Measurements from ENCODE around the gene SRPRA.

Gene SRPRA

DNA sequence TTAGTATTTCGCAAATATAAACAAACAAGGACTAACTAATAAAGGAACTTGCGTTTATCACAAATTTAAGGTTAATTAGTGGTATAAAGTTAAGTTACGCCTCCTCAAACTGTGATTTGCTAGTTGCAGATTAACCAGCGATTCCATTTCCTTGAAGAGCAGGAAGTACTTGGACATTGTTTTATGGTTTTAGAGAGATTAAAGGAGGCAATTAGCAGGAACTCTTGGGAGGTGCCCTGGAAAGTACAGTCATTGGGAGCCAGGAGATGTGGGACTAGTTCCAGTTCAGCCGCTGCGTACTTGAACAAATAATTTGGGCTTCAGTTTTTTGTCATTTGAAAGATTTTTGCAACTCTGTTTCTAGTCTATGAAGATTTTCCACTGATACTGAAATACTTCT is 53.9 kb downstream of the SRPRA start:
- H3K27ac ChIP-seq (ENCODE audit: low read depth, low read length): no peak overlapping the region

DNA sequence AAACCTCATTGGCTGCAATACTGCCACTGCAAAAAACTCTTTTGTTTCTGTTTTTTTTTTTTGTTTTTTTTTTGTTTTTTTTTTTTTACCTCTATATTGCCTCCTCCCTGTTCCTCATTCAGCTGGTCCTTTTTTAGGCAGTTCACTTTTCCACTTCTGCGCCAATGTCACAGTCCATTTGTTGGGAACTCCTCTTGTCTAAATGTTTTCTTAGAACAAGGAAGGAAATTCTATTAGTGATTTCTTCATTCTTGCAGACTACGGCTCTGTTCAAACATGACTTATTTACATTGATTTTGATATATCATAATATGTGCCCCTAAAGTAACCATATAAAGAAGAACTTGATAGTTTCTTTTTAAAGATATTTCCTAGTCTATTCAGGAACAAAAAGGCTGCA is 54.3 kb downstream of the SRPRA start:
- H3K27me3 ChIP-seq (ENCODE audit: control insufficient read depth, insufficient read depth, low read length): no peaks in the 10 kb centered on the region
- no peak overlapping the region for H3K9ac ChIP-seq (ENCODE audit: low read length)
- H3K27ac ChIP-seq (ENCODE audit: low read depth, low read length): no peak overlapping the region
- H3K4me3 ChIP-seq (ENCODE audit: low read length): no peak overlapping the region
- H3K36me3 ChIP-seq (ENCODE audit: control insufficient read depth, insufficient read depth, low read length): peaks cover under 1% of the 10 kb centered on the region
- peaks cover 8% of the 10 kb centered on the region for H3K4me1 ChIP-seq (ENCODE audit: control insufficient read depth, insufficient read depth, low read length)

More for the DNA sequence above, 53.9 kb downstream of the SRPRA start:
- no peaks in the 10 kb centered on the region for H3K36me3 ChIP-seq (ENCODE audit: control insufficient read depth, insufficient read depth, low read length)
- peaks cover 8% of the 10 kb centered on the region for H3K4me1 ChIP-seq (ENCODE audit: control insufficient read depth, insufficient read depth, low read length)
- H3K9ac ChIP-seq (ENCODE audit: low read length): no peak overlapping the region
- no peak overlapping the region for H3K4me3 ChIP-seq (ENCODE audit: low read length)
- H3K27me3 ChIP-seq (ENCODE audit: control insufficient read depth, insufficient read depth, low read length): no peaks in the 10 kb centered on the region
